ENCODE results near the gene ORC3. TPM values are rescaled to one million over a fixed set of nuclear protein-coding genes. Genes with fewer than 3 reads are reported as not detected.
A peak's percentile ranks its signal among the peaks of the same experiment; 100 is the strongest.

ORC3 gene
- total RNA-seq, 1 experiment from 2014 or later = 52.9 TPM

GRCh38 chr6:87701676-87702588 lies 112.0 kb downstream of the ORC3 start, which contains the start of gene AKIRIN2:
Gene AKIRIN2, minus strand, starts transcription at chr6:87702233. Its CDS starts 549 bp downstream, at chr6:87701684.
- H2AK5ac ChIP-seq (ENCODE audit: insufficient read length, low read length) = no peak within 1 kb of the TSS
- no peak within 1 kb of the TSS for H2BK20ac ChIP-seq (ENCODE audit: low read depth, low read length, poor library complexity, severe bottlenecking)
- peaks cover 39% of the 10 kb centered on the region for H3K79me2 ChIP-seq (ENCODE audit: insufficient read depth, low read length)
- H3K9ac ChIP-seq (ENCODE audit: extremely low read depth, insufficient read length, low read length) = peak within 1 kb of the TSS; percentile 88
- peaks cover 14 to 17% (median 16%) of the 10 kb centered on the region in 3 experiments; a peak in 6 of 7 replicates for H3K36me3 Mint-ChIP-seq (ENCODE audit: insufficient read depth in 1 of 3, low read depth in 3 of 3)
- H2AFZ ChIP-seq (ENCODE audit: low read length) = no peak within 1 kb of the TSS
- no peaks in the 10 kb centered on the region for H3K79me1 ChIP-seq (ENCODE audit: insufficient read depth, low read depth, low read length, poor library complexity, severe bottlenecking)
- H3K4me1 Mint-ChIP-seq = peaks cover 20 to 29% of the 10 kb centered on the region in 2 experiments
- H3K27me3 ChIP-seq (ENCODE audit: insufficient read depth, low read length) = no peaks in the 10 kb centered on the region
- H3K27ac ChIP-seq (ENCODE audit: insufficient read length, low read depth, low read length) = peak within 1 kb of the TSS; percentile 96
- H3K4me1 ChIP-seq (ENCODE audit: insufficient read depth, low read length) = peaks cover 3% of the 10 kb centered on the region; the same call in 1 of the 2 replicates
- H3K27me3 Mint-ChIP-seq (ENCODE audit: low read depth) = no peaks in the 10 kb centered on the region
- H3T11ph ChIP-seq (ENCODE audit: low read length) = no peak within 1 kb of the TSS
- peak; percentile 98 for DNase-seq
- no peak within 1 kb of the TSS for H2BK12ac ChIP-seq (ENCODE audit: insufficient read length, low read depth, low read length)
- peak within 1 kb of the TSS; percentile 79 for H3K4me2 ChIP-seq (ENCODE audit: insufficient read depth, insufficient read length, low read length)
- peak within 1 kb of the TSS; percentile 87 to 99 for H3K4me3 Mint-ChIP-seq
- peak within 1 kb of the TSS; percentile 86 for H3K18ac ChIP-seq (ENCODE audit: insufficient read length, low read depth, low read length)
- peak within 1 kb of the TSS; percentile 15 for H2BK120ac ChIP-seq (ENCODE audit: low read depth, low read length, poor library complexity, severe bottlenecking)
- peaks cover 3% of the 10 kb centered on the region for H3K23me2 ChIP-seq (ENCODE audit: insufficient read length, low read depth, low read length, poor library complexity, severe bottlenecking)
- H3K4ac ChIP-seq (ENCODE audit: low read depth, low read length) = peak within 1 kb of the TSS; percentile 63
- H4K91ac ChIP-seq (ENCODE audit: insufficient read length, low read depth, low read length) = peak within 1 kb of the TSS; percentile 93
- H3K9me3 Mint-ChIP-seq = no peaks in the 10 kb centered on the region; a peak in 3 of 5 replicates
- peak within 1 kb of the TSS; percentile 98 to 100 (median 99) for H3K27ac Mint-ChIP-seq
- peak within 1 kb of the TSS; percentile 25 for H4K5ac ChIP-seq (ENCODE audit: insufficient read length, low read depth, low read length)
- H3K56ac ChIP-seq (ENCODE audit: insufficient read length, low read depth, low read length) = no peak within 1 kb of the TSS
- peak within 1 kb of the TSS; percentile 97 for H3K14ac ChIP-seq (ENCODE audit: insufficient read depth, low read length)
- no peaks in the 10 kb centered on the region for H3K9me3 ChIP-seq (ENCODE audit: control insufficient read depth, low read depth, low read length)
- peak within 1 kb of the TSS; percentile 6 for H2BK5ac ChIP-seq (ENCODE audit: insufficient read length, low read length)
- no peak within 1 kb of the TSS for H3K23ac ChIP-seq (ENCODE audit: insufficient read length, low read depth, low read length)
- WGBS (ENCODE audit: extremely low coverage, insufficient read length, low lambda C conversion rate) = no CpG with 5 or more reads among the region's 88 CpGs
- no peak for TF ChIP-seq CTCF (conservative IDR thresholded peaks at IDR 0.05)
- H4K20me1 ChIP-seq (ENCODE audit: control insufficient read depth, insufficient read depth, insufficient read length) = no peaks in the 10 kb centered on the region
- no peak within 1 kb of the TSS for H4K8ac ChIP-seq (replicated peaks; ENCODE audit: insufficient read length, low read depth, low read length)
- no peak within 1 kb of the TSS for H2BK15ac ChIP-seq (ENCODE audit: low read depth, low read length)
